ENCODE measurements around the gene COPRS.
"Not testable (repeated sequence)": the region's sequence is repeated elsewhere in the genome, so short reads cannot be mapped to it uniquely, and the experiment has no call there.

The COPRS gene

GRCh38 chr17:31824766-31825360 lies 34.2 kb downstream of the COPRS start:
- Histone ChIP-seq H3K4me1 (ENCODE audit: insufficient read depth, low read length) (peaks cover 8% of the 10 kb centered on the region), H3K9me3 (ENCODE audit: low read length) (no peaks in the 10 kb centered on the region), H3K36me3 (ENCODE audit: insufficient read depth, low read length) (no peaks in the 10 kb centered on the region), H3K27ac (ENCODE audit: low read depth, low read length) (no peak overlapping the region), H3K4me3 (ENCODE audit: low read depth in 1 of 2, low read length in 2 of 2) (no peak overlapping the region), H3K9ac (ENCODE audit: low read length) (no peak overlapping the region), H3K27me3 (ENCODE audit: control insufficient read depth in 1 of 2, insufficient read depth in 2 of 2, low read length in 2 of 2) (no peaks in the 10 kb centered on the region)

GRCh38 chr17:31823014-31823413 lies 36.0 kb downstream of the COPRS start:
- H3K36me3 ChIP-seq (ENCODE audit: insufficient read depth, low read length): no peaks in the 10 kb centered on the region
- no peaks in the 10 kb centered on the region for H3K27me3 ChIP-seq (ENCODE audit: control insufficient read depth in 1 of 2, insufficient read depth in 2 of 2, low read length in 2 of 2)
- H3K9me3 ChIP-seq (ENCODE audit: low read length): no peaks in the 10 kb centered on the region
- peaks cover 8% of the 10 kb centered on the region for H3K4me1 ChIP-seq (ENCODE audit: insufficient read depth, low read length)
- H3K4me3 ChIP-seq (ENCODE audit: low read depth in 1 of 2, low read length in 2 of 2): no peak overlapping the region
- H3K27ac ChIP-seq (ENCODE audit: low read depth, low read length): no peak overlapping the region
- H3K9ac ChIP-seq (ENCODE audit: low read length): no peak overlapping the region

DNA sequence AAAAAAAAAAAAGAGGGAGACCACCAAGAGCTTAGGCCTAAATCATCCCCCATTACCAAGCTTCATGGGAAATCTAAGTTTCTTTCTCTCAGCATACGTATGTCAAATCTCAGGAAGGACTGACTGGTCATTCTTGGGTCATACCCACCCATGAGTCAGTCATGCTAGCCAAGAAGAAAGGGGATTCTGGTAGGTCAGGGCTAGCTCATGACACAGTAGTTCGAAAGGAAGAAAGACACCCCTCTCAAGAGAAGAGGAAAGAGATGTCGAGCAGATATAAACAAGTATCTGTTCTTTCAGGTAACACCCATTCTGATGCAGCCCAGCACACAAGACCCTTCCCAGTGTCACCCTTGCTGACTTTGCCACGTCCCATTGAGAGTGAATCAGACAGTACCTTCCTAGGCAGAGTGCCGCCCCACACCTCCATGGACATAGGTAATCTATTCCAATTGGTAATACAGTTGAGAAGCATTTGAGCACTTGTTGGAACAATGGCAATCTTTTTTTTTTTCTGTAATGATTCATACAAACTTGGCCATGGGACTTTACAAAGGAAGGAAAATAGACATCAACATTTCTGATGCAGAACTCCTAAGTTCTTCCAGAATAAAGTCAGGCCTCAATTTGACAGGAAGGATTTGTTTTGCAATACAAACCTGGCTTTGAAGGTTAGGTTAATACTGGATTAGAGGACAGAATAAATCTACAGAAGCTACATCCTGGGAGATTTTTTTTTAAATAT lies 38.2 kb downstream of the COPRS start:
- Histone ChIP-seq H3K4me1 (ENCODE audit: insufficient read depth, low read length) (peaks cover 8% of the 10 kb centered on the region), H3K4me3 (ENCODE audit: low read depth in 1 of 2, low read length in 2 of 2) (no peak overlapping the region), H3K36me3 (ENCODE audit: insufficient read depth, low read length) (no peaks in the 10 kb centered on the region), H3K27ac (ENCODE audit: low read depth, low read length) (no peak overlapping the region), H3K27me3 (ENCODE audit: control insufficient read depth in 1 of 2, insufficient read depth in 2 of 2, low read length in 2 of 2) (no peaks in the 10 kb centered on the region), H3K9me3 (ENCODE audit: low read length) (no peaks in the 10 kb centered on the region), H3K9ac (ENCODE audit: low read length) (no peak overlapping the region)

GRCh38 chr17:31819578-31819977 lies 39.5 kb downstream of the COPRS start:
- H3K9ac ChIP-seq (ENCODE audit: low read length): no peak overlapping the region
- H3K4me1 ChIP-seq (ENCODE audit: insufficient read depth, low read length): no peaks in the 10 kb centered on the region
- H3K4me3 ChIP-seq (ENCODE audit: low read depth in 1 of 2, low read length in 2 of 2): no peak overlapping the region
- H3K36me3 ChIP-seq (ENCODE audit: insufficient read depth, low read length): no peaks in the 10 kb centered on the region
- no peaks in the 10 kb centered on the region for H3K27me3 ChIP-seq (ENCODE audit: control insufficient read depth in 1 of 2, insufficient read depth in 2 of 2, low read length in 2 of 2)
- no peak overlapping the region for H3K27ac ChIP-seq (ENCODE audit: low read depth, low read length)
- no peaks in the 10 kb centered on the region for H3K9me3 ChIP-seq (ENCODE audit: low read length)

- H3K9ac ChIP-seq (ENCODE audit: low read length); H3K4me1 ChIP-seq (ENCODE audit: insufficient read depth, low read length); H3K9me3 ChIP-seq (ENCODE audit: low read length); H3K27me3 ChIP-seq (ENCODE audit: control insufficient read depth in 1 of 2, insufficient read depth in 2 of 2, low read length in 2 of 2); H3K36me3 ChIP-seq (ENCODE audit: insufficient read depth, low read length); H3K27ac ChIP-seq (ENCODE audit: low read depth, low read length); H3K4me3 ChIP-seq (ENCODE audit: low read depth in 1 of 2, low read length in 2 of 2): not testable (repeated sequence)
Observed at GRCh38 chr17:31818863-31819262, 40.2 kb downstream of the COPRS start.

DNA sequence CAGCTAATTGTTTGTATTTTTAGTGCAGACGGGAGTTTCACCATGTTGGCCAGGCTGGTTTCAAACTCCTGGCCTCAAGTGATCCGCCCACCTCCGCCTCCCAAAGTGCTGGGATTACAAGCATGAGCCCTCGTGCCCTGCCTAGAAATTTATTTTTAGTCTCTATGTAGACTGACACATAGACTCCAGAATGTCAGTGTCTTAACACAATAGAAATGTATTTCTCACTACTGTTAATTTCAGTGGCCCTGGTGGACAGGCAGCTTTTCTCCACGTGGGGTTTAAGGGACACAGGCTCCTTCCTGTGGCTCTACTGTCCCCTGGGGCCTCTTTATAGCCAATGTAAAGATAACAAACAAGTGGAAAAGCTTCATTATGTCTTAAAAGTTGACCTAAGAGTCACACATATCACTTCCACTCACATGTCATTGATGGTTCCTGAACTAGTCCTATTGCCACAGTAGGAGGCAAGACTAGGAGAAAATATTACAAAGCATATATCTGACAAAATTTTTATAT lies 43.8 kb downstream of the COPRS start:
- Histone ChIP-seq H3K27ac (ENCODE audit: low read depth, low read length) (no peak overlapping the region), H3K27me3 (ENCODE audit: control insufficient read depth in 1 of 2, insufficient read depth in 2 of 2, low read length in 2 of 2) (no peaks in the 10 kb centered on the region), H3K4me3 (ENCODE audit: low read depth in 1 of 2, low read length in 2 of 2) (no peak overlapping the region), H3K4me1 (ENCODE audit: insufficient read depth, low read length) (no peaks in the 10 kb centered on the region), H3K9me3 (ENCODE audit: low read length) (no peaks in the 10 kb centered on the region), H3K36me3 (ENCODE audit: insufficient read depth, low read length) (no peaks in the 10 kb centered on the region), H3K9ac (ENCODE audit: low read length) (no peak overlapping the region)

DNA sequence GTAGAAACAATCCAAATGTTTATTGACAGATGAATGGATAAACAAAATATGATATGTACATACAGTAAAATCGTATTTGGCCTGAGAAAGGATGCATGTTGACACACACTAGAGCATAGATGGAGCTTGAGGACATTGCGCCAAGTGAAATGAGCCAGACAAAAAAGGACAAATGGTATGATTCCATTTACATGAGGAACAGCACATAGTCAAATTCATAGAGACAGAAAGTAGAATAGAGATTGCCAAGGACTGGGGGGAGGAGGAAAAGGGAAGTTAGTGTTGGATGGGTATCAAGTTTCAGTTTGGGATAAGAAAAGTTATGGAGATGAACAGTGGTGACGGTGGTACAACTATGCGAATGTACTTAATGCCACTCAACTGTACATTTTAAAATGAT lies 47.9 kb downstream of the COPRS start:
- H3K9me3 ChIP-seq (ENCODE audit: low read length): no peaks in the 10 kb centered on the region
- no peak overlapping the region for H3K27ac ChIP-seq (ENCODE audit: low read depth, low read length)
- no peak overlapping the region for H3K4me3 ChIP-seq (ENCODE audit: low read depth in 1 of 2, low read length in 2 of 2)
- H3K36me3 ChIP-seq (ENCODE audit: insufficient read depth, low read length): no peaks in the 10 kb centered on the region
- H3K9ac ChIP-seq (ENCODE audit: low read length): no peak overlapping the region
- H3K4me1 ChIP-seq (ENCODE audit: insufficient read depth, low read length): no peaks in the 10 kb centered on the region
- H3K27me3 ChIP-seq (ENCODE audit: control insufficient read depth in 1 of 2, insufficient read depth in 2 of 2, low read length in 2 of 2): no peaks in the 10 kb centered on the region

- not testable (repeated sequence) for H3K27me3 ChIP-seq (ENCODE audit: control insufficient read depth in 1 of 2, insufficient read depth in 2 of 2, low read length in 2 of 2); H3K9me3 ChIP-seq (ENCODE audit: low read length); H3K36me3 ChIP-seq (ENCODE audit: insufficient read depth, low read length); H3K4me1 ChIP-seq (ENCODE audit: insufficient read depth, low read length); H3K27ac ChIP-seq (ENCODE audit: low read depth, low read length); H3K4me3 ChIP-seq (ENCODE audit: low read depth in 1 of 2, low read length in 2 of 2); H3K9ac ChIP-seq (ENCODE audit: low read length)
Observed at GRCh38 chr17:31809876-31810275, 49.2 kb downstream of the COPRS start.

DNA sequence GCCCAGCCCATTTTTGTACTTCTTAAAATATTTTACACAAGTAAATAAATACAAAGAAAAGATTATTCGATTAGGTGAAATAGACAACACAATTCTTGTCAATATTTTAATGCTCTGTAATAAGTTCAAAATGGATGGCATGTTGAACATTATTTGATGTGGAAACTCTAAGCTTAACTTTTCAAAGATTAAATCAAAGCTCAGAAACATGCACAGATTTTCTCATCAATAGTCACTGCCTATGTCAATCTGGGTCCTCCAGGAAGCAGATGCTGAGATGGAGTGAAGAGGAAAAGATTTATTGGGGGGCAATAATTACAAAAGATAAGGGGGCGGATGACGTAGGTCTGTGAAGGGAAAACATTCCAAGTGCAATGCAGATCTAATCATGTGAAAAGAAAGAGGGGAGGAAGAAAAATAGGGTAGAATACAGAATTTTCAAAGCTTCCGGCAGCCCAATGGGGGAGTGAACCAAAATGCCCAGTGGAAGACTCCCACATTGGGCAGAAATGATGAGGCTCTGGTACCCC lies 50.5 kb downstream of the COPRS start:
- no peaks in the 10 kb centered on the region for H3K36me3 ChIP-seq (ENCODE audit: insufficient read depth, low read length)
- H3K4me1 ChIP-seq (ENCODE audit: insufficient read depth, low read length): no peaks in the 10 kb centered on the region
- no peak overlapping the region for H3K9ac ChIP-seq (ENCODE audit: low read length)
- H3K4me3 ChIP-seq (ENCODE audit: low read depth in 1 of 2, low read length in 2 of 2): no peak overlapping the region
- H3K27ac ChIP-seq (ENCODE audit: low read depth, low read length): no peak overlapping the region
- H3K9me3 ChIP-seq (ENCODE audit: low read length): no peaks in the 10 kb centered on the region
- H3K27me3 ChIP-seq (ENCODE audit: control insufficient read depth in 1 of 2, insufficient read depth in 2 of 2, low read length in 2 of 2): no peaks in the 10 kb centered on the region

DNA sequence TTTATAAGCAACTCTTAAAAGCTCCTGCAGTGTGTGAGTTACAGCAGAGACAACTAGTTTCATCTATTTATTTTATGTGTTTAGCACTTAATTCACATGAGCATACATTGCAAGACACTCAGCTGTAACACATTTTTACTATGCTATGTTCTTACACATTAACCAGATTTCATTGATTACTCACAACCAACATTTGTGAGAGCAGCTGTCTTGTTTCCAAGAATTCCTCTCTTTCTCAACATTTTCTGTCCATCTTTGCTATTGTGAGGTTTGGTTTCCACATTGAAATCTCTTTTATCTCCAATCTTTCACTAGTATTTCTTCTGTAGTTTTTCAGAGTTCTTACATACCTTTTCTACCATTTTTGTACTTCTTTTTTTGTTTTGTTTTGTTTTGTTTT lies 51.2 kb downstream of the COPRS start:
- no peaks in the 10 kb centered on the region for H3K27me3 ChIP-seq (ENCODE audit: control insufficient read depth in 1 of 2, insufficient read depth in 2 of 2, low read length in 2 of 2)
- H3K27ac ChIP-seq (ENCODE audit: low read depth, low read length): no peak overlapping the region
- H3K4me1 ChIP-seq (ENCODE audit: insufficient read depth, low read length): no peaks in the 10 kb centered on the region
- H3K9ac ChIP-seq (ENCODE audit: low read length): no peak overlapping the region
- no peak overlapping the region for H3K4me3 ChIP-seq (ENCODE audit: low read depth in 1 of 2, low read length in 2 of 2)
- no peaks in the 10 kb centered on the region for H3K36me3 ChIP-seq (ENCODE audit: insufficient read depth, low read length)
- no peaks in the 10 kb centered on the region for H3K9me3 ChIP-seq (ENCODE audit: low read length)

DNA sequence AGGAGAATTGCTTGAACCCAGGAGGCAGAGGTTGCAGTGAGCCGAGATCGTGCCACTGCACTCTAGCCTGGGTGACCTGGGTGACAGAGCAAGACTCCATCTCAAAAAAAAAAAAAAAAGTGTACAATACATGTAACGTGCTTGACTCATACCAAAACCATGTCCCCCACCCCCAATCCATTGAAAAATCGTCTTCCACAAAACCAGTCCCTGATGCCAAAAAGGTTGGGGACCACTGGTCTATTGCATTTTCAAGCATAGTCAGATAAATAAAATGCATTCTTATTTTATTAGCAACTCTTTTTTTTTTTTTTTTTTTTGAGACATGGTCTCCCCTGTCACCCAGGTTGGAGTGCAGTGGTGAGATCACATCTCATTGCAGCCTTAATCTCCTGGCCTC lies 52.1 kb downstream of the COPRS start:
- Histone ChIP-seq H3K9ac (ENCODE audit: low read length) (no peak overlapping the region), H3K9me3 (ENCODE audit: low read length) (no peaks in the 10 kb centered on the region), H3K4me1 (ENCODE audit: insufficient read depth, low read length) (no peaks in the 10 kb centered on the region), H3K27ac (ENCODE audit: low read depth, low read length) (no peak overlapping the region), H3K36me3 (ENCODE audit: insufficient read depth, low read length) (no peaks in the 10 kb centered on the region), H3K27me3 (ENCODE audit: control insufficient read depth in 1 of 2, insufficient read depth in 2 of 2, low read length in 2 of 2) (no peaks in the 10 kb centered on the region), H3K4me3 (ENCODE audit: low read depth in 1 of 2, low read length in 2 of 2) (no peak overlapping the region)

All from muscle layer of colon (tissue), 2 donors.